Omental fat pad (tissue), 4 donors: ENCODE measurements around the gene C2orf92. TPM values are rescaled to one million over a fixed set of nuclear protein-coding genes. Genes with fewer than 3 reads are reported as not detected.

Experiments
- ATAC-seq: fragments of 150-250 bp; one replicate; pipeline ENCODE4 v1.9.1; 2016; ENCODE audit warnings: mild to moderate bottlenecking, moderate library complexity; ENCODE audit not compliant: low FRiP score
- DNase-seq: peaks from one replicate; pipeline ENCODE4 v3.0.0-alpha.2; 2019; ENCODE audit warnings: low spot score
- CTCF ChIP-seq, 3 donors: fragments of 450-650 bp; IDR thresholded peaks; one replicate each; pipeline ENCODE4 v1.5.1; 2016 to 2017; ENCODE audit warnings: antibody characterized with exemption in 3 of 3, mild to moderate bottlenecking in 3 of 3, moderate library complexity in 2 of 3
- total RNA-seq, 4 donors: library from RNA; depleted of rRNA; stranded (reverse); fragments of >200 nt; gene quantifications; one replicate each; pipeline ENCODE4 v1.1.0, GENCODE V29; 2016

Gene C2orf92
- total RNA-seq, 4 donors from 2014 or later, result 4.8 to 17.8 (median 10.4) TPM

DNA sequence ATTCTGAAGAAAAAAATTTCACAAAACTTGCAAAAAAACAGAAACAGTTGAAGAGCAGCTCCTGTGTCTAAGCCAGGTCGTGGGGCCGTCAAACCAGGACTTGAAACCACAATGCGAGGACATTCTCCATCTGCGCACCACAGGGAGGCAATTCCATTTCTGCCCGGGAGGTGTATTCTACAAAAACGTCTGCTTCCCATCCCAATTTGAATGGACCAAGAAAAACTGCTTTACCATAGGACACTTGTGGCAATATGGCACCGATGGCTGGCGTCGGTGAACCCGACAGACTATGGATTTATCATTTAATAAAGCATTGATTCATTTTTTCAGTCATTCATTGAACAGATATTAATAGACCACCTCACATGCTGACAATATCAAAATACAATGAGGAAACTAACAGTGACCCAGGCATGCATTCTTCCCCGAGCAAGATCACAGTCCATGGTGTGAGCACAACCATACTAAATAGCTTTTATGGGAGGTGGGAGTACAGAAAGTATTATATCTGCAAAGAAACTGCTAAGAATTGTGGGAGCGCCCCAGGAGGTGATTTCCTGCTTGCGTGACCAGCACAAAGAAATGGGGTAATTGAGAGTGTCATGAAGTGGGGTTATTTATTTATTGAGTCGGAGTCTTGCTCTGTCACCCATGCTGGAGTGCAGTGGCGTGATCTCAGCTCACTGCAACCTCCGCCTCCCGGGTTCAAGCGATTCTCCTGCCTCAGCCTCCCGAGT lies 33.4 kb downstream of the C2orf92 start:
- DNase-seq (no peak), ATAC-seq (no peak)
- TF ChIP-seq CTCF (IDR thresholded peaks at IDR 0.05), result no peak

DNA sequence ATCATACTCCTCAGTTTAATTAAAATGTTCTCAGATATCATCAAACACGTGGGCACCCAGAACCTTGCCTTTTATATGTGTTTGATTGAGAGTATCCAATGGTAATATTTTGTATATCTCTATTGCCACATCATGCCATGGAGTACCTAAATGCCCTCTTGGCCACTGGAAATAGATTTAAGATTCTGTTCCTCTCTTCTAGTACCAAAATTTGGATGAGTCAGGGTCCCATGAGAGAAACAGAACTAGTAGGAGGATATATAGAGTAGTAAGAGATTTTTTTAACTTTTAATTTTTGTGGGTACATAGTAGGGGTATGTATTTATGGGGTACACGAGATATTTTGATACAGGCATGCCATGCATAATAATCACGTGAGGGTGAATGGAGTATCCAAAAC lies 34.2 kb downstream of the C2orf92 start:
- no peak for TF ChIP-seq CTCF (IDR thresholded peaks at IDR 0.05)
- DNase-seq, result no peak
- no peak for ATAC-seq

DNA sequence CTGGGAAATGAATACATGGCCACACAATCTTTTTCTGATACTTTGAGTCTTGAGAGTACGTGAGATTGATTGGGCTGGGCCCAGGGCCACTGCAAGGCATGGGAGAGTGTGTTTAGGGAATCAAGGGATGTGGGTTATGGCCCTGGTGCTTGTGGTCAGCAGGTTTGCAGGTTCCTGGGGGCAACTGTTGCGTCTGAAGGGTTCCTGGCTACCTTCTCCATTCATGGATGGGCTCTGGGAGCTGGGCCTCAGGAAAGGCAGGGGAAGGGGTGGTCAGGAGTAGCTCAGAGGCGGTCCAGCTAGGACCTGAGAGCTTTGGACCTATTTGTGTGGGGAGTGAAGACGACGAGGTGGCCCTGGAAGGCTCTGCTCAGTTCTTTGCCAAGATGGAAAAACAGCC lies 35.5 kb downstream of the C2orf92 start:
- no peak for DNase-seq
- TF ChIP-seq CTCF (IDR thresholded peaks at IDR 0.05), result no peak
- no peak for ATAC-seq

- TF ChIP-seq CTCF (IDR thresholded peaks at IDR 0.05), result no peak
- no peak for ATAC-seq
- no peak for DNase-seq
Observed at GRCh38 chr2:97706112-97706511, 36.6 kb downstream of the C2orf92 start.

- ATAC-seq (no peak), DNase-seq (no peak)
- no peak for TF ChIP-seq CTCF (IDR thresholded peaks at IDR 0.05)
Observed at GRCh38 chr2:97706708-97707345, 37.3 kb downstream of the C2orf92 start.

DNA sequence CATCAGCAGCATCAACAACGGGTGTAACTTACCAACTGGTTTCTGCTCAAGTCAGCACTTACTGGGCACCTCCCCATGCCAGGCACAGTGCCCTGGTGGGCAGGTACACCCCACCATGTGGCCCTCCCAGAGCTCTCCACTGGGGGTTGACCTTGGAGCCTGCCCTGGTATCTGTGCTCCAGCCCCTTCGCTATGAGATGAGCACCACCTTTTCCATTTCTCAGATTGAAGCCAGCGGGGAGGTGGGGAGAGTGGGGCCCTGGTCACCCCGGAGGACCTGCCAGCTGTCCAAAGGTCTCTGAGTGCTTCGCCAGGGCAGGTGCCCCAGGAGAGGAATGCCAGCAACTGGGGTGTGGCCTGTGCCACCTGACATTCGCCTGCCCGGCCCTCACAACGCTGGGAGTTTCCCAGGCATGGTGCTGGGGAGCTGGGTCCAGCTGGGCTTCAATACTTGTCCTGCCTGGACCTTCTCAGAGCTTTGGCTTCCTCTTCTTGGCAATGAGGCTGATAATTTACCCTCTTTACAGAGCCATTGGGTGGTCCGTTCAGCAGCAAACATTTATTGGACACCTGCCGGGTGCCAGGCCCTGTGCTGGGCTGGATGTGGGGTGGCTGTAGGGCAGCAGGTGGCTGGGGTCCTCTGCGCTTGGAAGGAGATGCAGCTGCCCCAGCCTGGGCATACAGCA lies 38.0 kb downstream of the C2orf92 start:
- ATAC-seq (no peak), DNase-seq (no peak)
- TF ChIP-seq CTCF (IDR thresholded peaks at IDR 0.05), result no peak
